ENCODE data around the gene INPP4A.

- TF ChIP-seq CTCF (IDR thresholded peaks at IDR 0.05): no peak
- no peak for TF ChIP-seq ZFX (IDR thresholded peaks at IDR 0.05; ENCODE audit: borderline replicate concordance)
Measured at GRCh38 chr2:98408155-98408554, 36.5 kb upstream of the INPP4A start.

All from 22Rv1 (cell line).